CD14-positive monocyte (primary cell): ENCODE measurements around the gene SIDT2. TPM values are rescaled to one million over a fixed set of nuclear protein-coding genes. Genes with fewer than 3 reads are reported as not detected.

ENCODE experiments used
- DNase-seq, 3 donors: peaks; one replicate each; pipeline ENCODE4 v3.0.0-alpha.2; 2011 to 2022
- H2AFZ ChIP-seq: 2 replicates; pipeline ENCODE4 v1.6.0; 2012; ENCODE audit warnings: mild to moderate bottlenecking, low read depth, low read length, inconsistent platforms; ENCODE audit not compliant: insufficient read depth, poor library complexity, severe bottlenecking
- H3K27ac ChIP-seq, 2 donors: 1 replicate in 1 of 2; 2 replicates in 1 of 2; pipeline ENCODE4 v1.5.1; 2012 to 2013; ENCODE audit warnings: low read length in 2 of 2, control low read depth in 1 of 2, inconsistent platforms in 1 of 2, low read depth in 1 of 2, mild to moderate bottlenecking in 1 of 2
- H3K27me3 ChIP-seq, 2 donors: one replicate each; pipeline versions ENCODE4 v1.6.0 to v1.6.1; 2011 to 2013; ENCODE audit warnings: low read length in 2 of 2; ENCODE audit not compliant: control insufficient read depth in 2 of 2, insufficient read depth in 2 of 2
- H3K36me3 ChIP-seq, 2 donors: replicated peaks in 1 of 2; 1 replicate in 1 of 2; 2 replicates in 1 of 2; pipeline versions ENCODE4 v1.5.1 to v1.6.1; 2012 to 2013; ENCODE audit warnings: low read length in 2 of 2, control low read depth in 1 of 2, inconsistent platforms in 1 of 2, mild to moderate bottlenecking in 1 of 2; ENCODE audit not compliant: insufficient read depth in 2 of 2, control insufficient read depth in 1 of 2
- H3K4me1 ChIP-seq, 2 donors: 1 replicate in 1 of 2; 2 replicates in 1 of 2; pipeline versions ENCODE4 v1.5.1 to v1.6.1; 2012 to 2013; ENCODE audit warnings: low read length in 2 of 2, control low read depth in 1 of 2, inconsistent platforms in 1 of 2, mild to moderate bottlenecking in 1 of 2, moderate library complexity in 1 of 2; ENCODE audit not compliant: insufficient read depth in 2 of 2, control insufficient read depth in 1 of 2
- H3K4me2 ChIP-seq: replicated peaks from 2 replicates; pipeline ENCODE3; 2012; ENCODE audit warnings: low read length, moderate library complexity, mild to moderate bottlenecking; ENCODE audit not compliant: poor library complexity, severe bottlenecking; ENCODE audit errors: extremely low read depth
- H3K4me3 ChIP-seq, 3 experiments: fragments of 200-600 bp in 1 of 3; sonication (generic) in 1 of 3; replicated peaks in 1 of 3; 1 replicate in 2 of 3; 2 replicates in 1 of 3; pipeline ENCODE4 v1.5.1; 2011 to 2013; ENCODE audit warnings: low read length in 3 of 3, mild to moderate bottlenecking in 3 of 3, control low read depth in 2 of 3, low read depth in 2 of 3, inconsistent platforms in 1 of 3, moderate library complexity in 1 of 3
- H3K79me2 ChIP-seq: 2 replicates; pipeline ENCODE4 v1.6.0; 2012; ENCODE audit warnings: mild to moderate bottlenecking, control low read depth, inconsistent platforms, low read length, moderate library complexity; ENCODE audit not compliant: insufficient read depth
- H3K9ac ChIP-seq: 2 replicates; pipeline ENCODE4 v1.6.0; 2017; ENCODE audit warnings: low read length, mild to moderate bottlenecking; ENCODE audit not compliant: insufficient read depth, poor library complexity, severe bottlenecking
- H3K9me3 ChIP-seq, 2 donors: replicated peaks in 1 of 2; 1 replicate in 1 of 2; 2 replicates in 1 of 2; pipeline versions ENCODE4 v1.5.1 to v1.6.1; 2012 to 2013; ENCODE audit warnings: low read length in 2 of 2, control low read depth in 1 of 2; ENCODE audit not compliant: control insufficient read depth in 1 of 2, insufficient read depth in 1 of 2
- H4K20me1 ChIP-seq: 2 replicates; pipeline ENCODE4 v1.6.0; 2012; ENCODE audit warnings: mild to moderate bottlenecking, low read length, control low read depth, moderate library complexity; ENCODE audit not compliant: insufficient read depth
- H3K27ac Mint-ChIP-seq, 7 donors: one replicate each; pipeline ENCODE4 v1.8.0; 2020; ENCODE audit warnings: mild to moderate bottlenecking in 7 of 7, mixed read lengths in 7 of 7, moderate library complexity in 6 of 7, inconsistent platforms in 2 of 7
- H3K27me3 Mint-ChIP-seq, 3 donors: one replicate each; pipeline ENCODE4 v1.8.0; 2021 to 2022; ENCODE audit warnings: low read depth in 3 of 3, mild to moderate bottlenecking in 3 of 3, mixed read lengths in 3 of 3, moderate library complexity in 3 of 3, inconsistent platforms in 1 of 3
- H3K36me3 Mint-ChIP-seq, 2 donors: one replicate each; pipeline ENCODE4 v1.8.0; 2020; ENCODE audit warnings: mixed read lengths in 2 of 2, inconsistent platforms in 1 of 2, mild to moderate bottlenecking in 1 of 2
- H3K4me1 Mint-ChIP-seq: one replicate; pipeline ENCODE4 v1.8.0; 2020; ENCODE audit warnings: mild to moderate bottlenecking, mixed read lengths
- H3K4me3 Mint-ChIP-seq, 2 donors: one replicate each; pipeline ENCODE4 v1.8.0; 2020; ENCODE audit warnings: mild to moderate bottlenecking in 2 of 2, mixed read lengths in 2 of 2, moderate library complexity in 1 of 2
- H3K9me3 Mint-ChIP-seq, 7 donors: one replicate each; pipeline ENCODE4 v1.8.0; 2020 to 2022; ENCODE audit warnings: mixed read lengths in 7 of 7, mild to moderate bottlenecking in 6 of 7, moderate library complexity in 6 of 7, inconsistent platforms in 2 of 7
- WGBS: methylation state at CpG from one replicate; pipeline ENCODE4 v1.1.5; 2013; ENCODE audit warnings: missing lambda C conversion rate; ENCODE audit not compliant: insufficient coverage; 5-methylcytosine and 5-hydroxymethylcytosine counted together
- intact Hi-C, 2 donors: fragments of 100-400 bp; cut with micrococcal nuclease; formaldehyde crosslinking; loops; one replicate each; pipeline versions ENCODE4 v1.15.0 to v1.15.1; 2023
- polyA plus RNA-seq, 3 donors: library from polyadenylated mRNA; depleted of rRNA in 1 of 3; unstranded in 2 of 3; stranded (reverse) in 1 of 3; fragments of 300-500 nt in 2 of 3; fragments of >200 nt in 1 of 3; fragmentation: Illumina TruSeq in 2 of 3; gene quantifications; 1 replicate in 2 of 3; 2 replicates in 1 of 3; pipeline ENCODE4 v1.2.3, GENCODE V29; 2012 to 2021
- TF ChIP-seq, protein P1 (sequence below): fragments of 200-600 bp; IDR thresholded peaks from one replicate; pipeline ENCODE4 v1.8.0; 2022; ENCODE audit warnings: antibody characterized with exemption, mild to moderate bottlenecking

Gene SIDT2
- polyA plus RNA-seq, 3 donors = 21.8 to 177 (median 41.8) TPM

DNA sequence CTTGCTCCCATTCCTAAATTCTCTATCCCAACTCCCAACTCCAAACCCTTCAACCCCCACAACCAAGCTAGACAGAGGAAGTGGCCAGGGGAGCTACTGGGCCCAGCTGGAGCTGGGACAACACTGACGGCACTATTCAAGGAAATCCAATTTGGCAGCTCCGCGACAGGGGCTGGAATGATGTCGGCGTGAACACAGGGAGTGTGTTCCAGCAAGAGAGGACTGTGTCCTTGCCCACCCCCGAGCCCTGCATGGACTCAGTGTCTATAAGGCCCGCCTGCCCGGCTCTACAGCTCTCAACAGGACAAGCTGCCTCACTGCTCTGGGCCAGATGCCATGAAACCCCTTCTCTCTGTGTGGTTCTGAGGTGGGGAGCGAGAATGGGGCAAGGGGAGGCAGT, 42.0 kb downstream of the SIDT2 start:
- peaks cover 0 to 3% of the 10 kb centered on the region in 2 donors for H3K4me1 ChIP-seq
- no peak overlapping the region for H2AFZ ChIP-seq
- no peak overlapping the region for H3K4me2 ChIP-seq
- Mint-ChIP-seq H3K36me3 (peaks cover 89 to 100% of the 10 kb centered on the region in 2 donors), H3K4me3 (no peak overlapping the region), H3K27me3 (no peaks in the 10 kb centered on the region), H3K27ac (peak overlapping the region in 1 of 7 donors; percentile 69), H3K9me3 (no peaks in the 10 kb centered on the region), H3K4me1 (peaks cover 6% of the 10 kb centered on the region)
- TF ChIP-seq, protein P1, sequence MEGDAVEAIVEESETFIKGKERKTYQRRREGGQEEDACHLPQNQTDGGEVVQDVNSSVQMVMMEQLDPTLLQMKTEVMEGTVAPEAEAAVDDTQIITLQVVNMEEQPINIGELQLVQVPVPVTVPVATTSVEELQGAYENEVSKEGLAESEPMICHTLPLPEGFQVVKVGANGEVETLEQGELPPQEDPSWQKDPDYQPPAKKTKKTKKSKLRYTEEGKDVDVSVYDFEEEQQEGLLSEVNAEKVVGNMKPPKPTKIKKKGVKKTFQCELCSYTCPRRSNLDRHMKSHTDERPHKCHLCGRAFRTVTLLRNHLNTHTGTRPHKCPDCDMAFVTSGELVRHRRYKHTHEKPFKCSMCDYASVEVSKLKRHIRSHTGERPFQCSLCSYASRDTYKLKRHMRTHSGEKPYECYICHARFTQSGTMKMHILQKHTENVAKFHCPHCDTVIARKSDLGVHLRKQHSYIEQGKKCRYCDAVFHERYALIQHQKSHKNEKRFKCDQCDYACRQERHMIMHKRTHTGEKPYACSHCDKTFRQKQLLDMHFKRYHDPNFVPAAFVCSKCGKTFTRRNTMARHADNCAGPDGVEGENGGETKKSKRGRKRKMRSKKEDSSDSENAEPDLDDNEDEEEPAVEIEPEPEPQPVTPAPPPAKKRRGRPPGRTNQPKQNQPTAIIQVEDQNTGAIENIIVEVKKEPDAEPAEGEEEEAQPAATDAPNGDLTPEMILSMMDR = no peak
- no peak for DNase-seq
- peaks cover 94 to 100% of the 10 kb centered on the region in 2 donors for H3K36me3 ChIP-seq
- H3K79me2 ChIP-seq = no peaks in the 10 kb centered on the region
- H4K20me1 ChIP-seq = no peaks in the 10 kb centered on the region
- H3K9me3 ChIP-seq = no peaks in the 10 kb centered on the region
- intact Hi-C loops = loop anchor here (5.0 to 10.0 kb wide), 3 partner anchors 38 to 346 kb away; no protein-coding TSS in a partner anchor
- WGBS = 98% methylated on average over 9 of the region's 9 CpGs
- H3K4me3 ChIP-seq = no peak overlapping the region
- H3K27ac ChIP-seq = no peak overlapping the region
- H3K27me3 ChIP-seq = no peaks in the 10 kb centered on the region
- no peak overlapping the region for H3K9ac ChIP-seq

DNA sequence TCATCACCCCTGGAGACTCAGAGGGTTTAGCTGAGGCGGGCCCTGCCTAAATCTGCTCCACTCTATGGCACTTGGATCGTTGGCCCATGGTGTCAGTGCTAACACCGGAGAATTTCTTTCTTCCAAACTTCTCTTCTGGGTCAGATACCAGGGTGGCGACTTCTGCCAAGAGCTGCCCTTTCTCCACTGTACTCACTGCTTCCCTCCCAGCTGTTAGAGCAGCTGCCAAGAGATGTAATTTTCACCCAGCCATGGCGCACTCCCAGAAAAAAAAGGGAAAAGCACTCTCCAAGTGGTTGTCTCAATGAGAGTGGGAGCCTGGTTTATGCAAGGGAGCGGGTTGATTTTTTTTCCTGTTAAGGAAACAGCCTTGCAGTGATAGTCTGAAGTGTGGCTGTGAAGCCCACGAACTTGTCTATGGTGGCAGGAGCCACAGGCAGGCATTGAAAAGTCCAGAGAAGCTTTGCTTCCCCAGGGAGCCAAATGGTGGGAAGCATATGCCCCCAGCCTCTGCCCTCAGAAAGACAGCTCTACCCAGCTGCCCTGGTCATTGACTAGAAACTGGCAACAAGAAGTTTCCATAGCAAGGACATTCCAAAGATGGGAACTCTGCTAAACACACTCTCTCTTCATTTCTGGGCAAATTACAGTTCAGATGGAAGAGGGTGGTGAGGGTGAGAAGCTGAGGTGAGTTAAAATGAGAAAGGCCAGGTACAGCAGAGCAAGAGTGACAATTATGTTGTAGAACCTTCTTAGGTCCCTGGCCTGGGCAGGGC, 42.6 kb downstream of the SIDT2 start:
- H3K27ac Mint-ChIP-seq = peak overlapping the region in 3 of 7 donors; percentile 15 to 84 (median 65)
- Histone ChIP-seq H3K9ac (no peak overlapping the region), H4K20me1 (no peaks in the 10 kb centered on the region), H3K4me1 (peaks cover 0 to 3% of the 10 kb centered on the region in 2 donors), H3K9me3 (no peaks in the 10 kb centered on the region), H3K27me3 (no peaks in the 10 kb centered on the region), H3K36me3 (peaks cover 90 to 100% of the 10 kb centered on the region in 2 donors), H3K4me2 (no peak overlapping the region), H3K27ac (peak overlapping the region in 1 of 2 donors; percentile 6), H2AFZ (no peak overlapping the region), H3K4me3 (no peak overlapping the region), H3K79me2 (no peaks in the 10 kb centered on the region)
- 97% methylated on average over 5 of the region's 7 CpGs for WGBS
- no peak for DNase-seq
- intact Hi-C loops = loop anchor here (5.0 to 10.0 kb wide), 3 partner anchors 39 to 346 kb away; no protein-coding TSS in a partner anchor
- peaks cover 91 to 100% of the 10 kb centered on the region in 2 donors for H3K36me3 Mint-ChIP-seq
- TF ChIP-seq, protein P1 = no peak
- H3K4me1 Mint-ChIP-seq = peaks cover 6% of the 10 kb centered on the region
- H3K9me3 Mint-ChIP-seq = no peaks in the 10 kb centered on the region
- no peak overlapping the region for H3K4me3 Mint-ChIP-seq
- no peaks in the 10 kb centered on the region for H3K27me3 Mint-ChIP-seq
